Vagina (tissue), 2 donors: ENCODE results near the gene CRKL. TPM values are rescaled to one million over a fixed set of nuclear protein-coding genes. Genes with fewer than 3 reads are reported as not detected.

Experiments used
- DNase-seq, 2 donors: peaks; one replicate each; pipeline ENCODE4 v3.0.0-alpha.2; 2017; ENCODE audit errors: extremely low spot score in 2 of 2
- H3K27ac ChIP-seq: fragments of 200-600 bp; sonication (generic); one replicate; pipeline ENCODE4 v1.5.1; 2019
- H3K27me3 ChIP-seq: fragments of 200-600 bp; sonication (generic); one replicate; pipeline ENCODE4 v1.5.1; 2019
- H3K36me3 ChIP-seq, 2 donors: fragments of 200-600 bp; sonication (generic); one replicate each; pipeline ENCODE4 v1.5.1; 2017 to 2019
- H3K4me1 ChIP-seq: fragments of 200-600 bp; sonication (generic); one replicate; pipeline ENCODE4 v1.5.1; 2019
- H3K4me3 ChIP-seq, 2 donors: fragments of 200-600 bp; sonication (generic); 1 replicate in 1 of 2; 2 replicates in 1 of 2; pipeline ENCODE4 v1.5.1; 2016 to 2019
- H3K9me3 ChIP-seq: fragments of 200-600 bp; sonication (generic); one replicate; pipeline ENCODE4 v1.5.1; 2019
- POLR2A ChIP-seq, 2 donors: fragments of 450-650 bp; IDR thresholded peaks; one replicate each; pipeline ENCODE4 v1.6.1; 2017; ENCODE audit warnings: antibody characterized with exemption in 2 of 2, mild to moderate bottlenecking in 2 of 2, moderate library complexity in 2 of 2
- POLR2AphosphoS5 ChIP-seq, 2 donors: sonication (generic); formaldehyde crosslinking; IDR thresholded peaks; one replicate each; pipeline ENCODE4 v1.9.0; 2017; ENCODE audit warnings: antibody characterized with exemption in 2 of 2, mild to moderate bottlenecking in 2 of 2, low read depth in 1 of 2; ENCODE audit not compliant: insufficient read depth in 1 of 2
- intact Hi-C: fragments of 100-400 bp; cut with DNase I; formaldehyde crosslinking; loops from one replicate; pipeline ENCODE4 v1.15.1; 2023
- total RNA-seq: library from RNA; depleted of rRNA; stranded (reverse); fragments of >200 nt; gene quantifications from one replicate; pipeline ENCODE4 v1.2.3, GENCODE V29; 2016
- TF ChIP-seq, protein P1 (sequence below), 3 experiments: fragments of 450-650 bp in 2 of 3; fragments of 200-600 bp in 1 of 3; sonication (generic) in 1 of 3; IDR thresholded peaks; one replicate each; pipeline ENCODE4 v1.5.1; 2017 to 2019; ENCODE audit warnings: antibody characterized with exemption in 3 of 3, mild to moderate bottlenecking in 2 of 3, moderate library complexity in 2 of 3

The CRKL gene
- total RNA-seq, 1 donor from 2014 or later, result 37.6 TPM

DNA sequence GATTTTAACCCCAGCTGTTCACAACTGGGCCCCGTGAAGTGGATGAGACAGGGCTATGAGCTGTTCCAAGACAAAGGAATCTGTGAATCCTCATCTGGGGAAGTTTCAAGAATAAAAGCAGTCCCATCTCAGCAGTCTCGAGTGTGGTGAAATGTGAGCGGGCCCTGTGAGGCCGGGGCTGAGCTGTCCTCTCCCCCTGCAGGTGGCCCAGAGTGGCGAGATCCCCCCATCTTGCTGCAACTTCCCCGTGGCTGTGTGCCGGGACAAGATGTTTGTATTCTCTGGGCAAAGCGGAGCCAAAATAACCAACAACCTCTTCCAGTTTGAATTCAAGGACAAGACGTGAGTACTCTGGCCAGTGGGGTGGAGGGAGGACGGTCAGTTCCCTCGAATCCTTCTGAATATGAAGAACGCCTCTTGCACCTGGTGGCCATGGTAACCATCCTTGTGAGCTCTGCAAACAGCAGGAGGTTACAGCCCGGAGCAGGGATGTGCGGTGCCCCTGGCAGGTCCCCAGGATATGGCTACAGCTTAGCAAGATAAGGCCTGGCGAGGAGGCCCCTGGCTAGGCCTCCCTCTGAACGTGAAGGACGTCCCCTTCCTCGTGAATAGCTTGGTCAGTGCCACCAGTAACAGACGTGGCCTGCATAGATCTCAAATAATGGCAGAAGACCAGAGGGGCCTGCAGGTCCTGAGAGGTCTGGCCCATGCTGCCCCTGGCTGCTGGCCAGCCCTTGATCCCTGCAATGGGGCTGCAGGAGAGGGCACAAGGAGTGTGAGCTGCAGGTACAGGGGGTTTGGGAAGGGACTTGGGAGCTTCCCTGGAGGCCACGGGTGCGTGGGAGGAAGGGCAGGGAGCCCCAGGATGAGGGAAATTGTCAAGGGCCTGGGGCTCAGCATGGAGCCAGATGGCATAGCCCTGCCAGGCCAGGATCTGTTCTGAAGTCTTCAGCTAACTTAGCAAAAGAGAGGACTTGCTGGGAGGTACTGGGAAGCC lies 73.3 kb downstream of the CRKL start:
- Histone ChIP-seq H3K9me3 (no peaks in the 10 kb centered on the region), H3K36me3 (peaks cover 0 to 23% of the 10 kb centered on the region in 2 donors), H3K27me3 (no peaks in the 10 kb centered on the region), H3K4me1 (no peaks in the 10 kb centered on the region), H3K4me3 (no peak overlapping the region), H3K27ac (no peak overlapping the region)
- no peak for DNase-seq
- intact Hi-C loops, result no loop called here
- TF ChIP-seq POLR2A (IDR thresholded peaks at IDR 0.05) (no peak), POLR2AphosphoS5 (IDR thresholded peaks at IDR 0.05; ENCODE audit: insufficient read depth in 1 of 2, low read depth in 1 of 2) (no peak)
- TF ChIP-seq, protein P1, sequence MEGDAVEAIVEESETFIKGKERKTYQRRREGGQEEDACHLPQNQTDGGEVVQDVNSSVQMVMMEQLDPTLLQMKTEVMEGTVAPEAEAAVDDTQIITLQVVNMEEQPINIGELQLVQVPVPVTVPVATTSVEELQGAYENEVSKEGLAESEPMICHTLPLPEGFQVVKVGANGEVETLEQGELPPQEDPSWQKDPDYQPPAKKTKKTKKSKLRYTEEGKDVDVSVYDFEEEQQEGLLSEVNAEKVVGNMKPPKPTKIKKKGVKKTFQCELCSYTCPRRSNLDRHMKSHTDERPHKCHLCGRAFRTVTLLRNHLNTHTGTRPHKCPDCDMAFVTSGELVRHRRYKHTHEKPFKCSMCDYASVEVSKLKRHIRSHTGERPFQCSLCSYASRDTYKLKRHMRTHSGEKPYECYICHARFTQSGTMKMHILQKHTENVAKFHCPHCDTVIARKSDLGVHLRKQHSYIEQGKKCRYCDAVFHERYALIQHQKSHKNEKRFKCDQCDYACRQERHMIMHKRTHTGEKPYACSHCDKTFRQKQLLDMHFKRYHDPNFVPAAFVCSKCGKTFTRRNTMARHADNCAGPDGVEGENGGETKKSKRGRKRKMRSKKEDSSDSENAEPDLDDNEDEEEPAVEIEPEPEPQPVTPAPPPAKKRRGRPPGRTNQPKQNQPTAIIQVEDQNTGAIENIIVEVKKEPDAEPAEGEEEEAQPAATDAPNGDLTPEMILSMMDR (IDR thresholded peaks at IDR 0.05), result no peak

DNA sequence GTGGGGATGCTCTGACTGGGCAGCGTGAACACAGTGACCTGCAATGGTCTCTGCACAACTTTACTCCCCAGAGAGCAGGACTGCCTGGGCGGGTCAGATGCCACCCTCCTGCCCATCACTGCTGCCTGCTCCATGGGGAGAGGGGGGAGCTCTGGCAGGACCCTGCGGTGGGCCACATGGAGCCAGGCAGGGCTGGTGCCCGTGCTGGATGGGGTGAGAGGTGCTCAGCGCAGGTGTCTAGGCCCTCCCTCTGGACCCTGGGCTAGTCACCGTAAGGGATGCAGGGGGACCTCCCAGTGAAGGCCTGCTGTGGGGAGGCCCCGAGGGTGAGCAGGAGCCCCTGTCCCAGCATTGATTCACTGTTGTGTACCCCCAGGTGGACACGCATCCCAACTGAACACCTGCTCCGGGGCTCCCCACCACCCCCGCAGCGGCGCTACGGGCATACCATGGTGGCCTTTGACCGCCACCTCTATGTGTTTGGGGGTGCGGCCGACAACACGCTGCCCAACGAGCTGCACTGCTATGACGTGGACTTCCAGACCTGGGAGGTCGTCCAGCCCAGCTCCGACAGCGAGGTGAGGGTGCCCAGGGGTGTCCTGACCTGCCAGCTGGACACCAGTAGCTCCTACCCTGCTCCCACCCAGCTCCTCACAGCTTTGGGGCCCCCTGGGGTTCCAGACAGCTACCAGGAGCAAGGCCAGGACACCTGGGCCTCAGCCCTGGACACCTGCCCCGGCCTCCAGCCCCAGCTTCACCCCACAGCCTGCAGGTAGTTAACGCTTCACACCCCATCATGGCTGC lies 74.2 kb downstream of the CRKL start:
- no peak for DNase-seq

DNA sequence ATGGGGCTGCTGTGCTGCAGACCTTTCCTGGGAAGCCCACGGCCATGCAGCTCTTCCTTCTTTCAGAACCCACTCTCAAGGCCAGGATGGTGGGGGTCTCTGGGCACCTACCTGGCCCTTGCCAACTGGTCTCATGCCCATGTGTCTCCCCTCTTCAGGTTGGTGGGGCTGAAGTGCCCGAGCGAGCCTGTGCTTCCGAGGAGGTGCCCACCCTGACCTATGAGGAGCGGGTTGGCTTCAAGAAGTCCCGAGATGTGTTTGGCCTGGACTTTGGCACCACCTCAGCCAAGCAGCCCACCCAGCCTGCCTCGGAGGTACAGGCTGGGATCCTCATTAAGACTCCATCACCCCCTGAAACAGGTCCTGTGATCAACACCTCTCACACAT lies 74.8 kb downstream of the CRKL start:
- peaks cover 0 to 32% of the 10 kb centered on the region in 2 donors for H3K36me3 ChIP-seq
- H3K4me3 ChIP-seq, result no peak overlapping the region
- no peaks in the 10 kb centered on the region for H3K27me3 ChIP-seq
- no peak overlapping the region for H3K27ac ChIP-seq
- no peaks in the 10 kb centered on the region for H3K4me1 ChIP-seq
- H3K9me3 ChIP-seq, result no peaks in the 10 kb centered on the region
- intact Hi-C loops, result no loop called here
- TF ChIP-seq POLR2AphosphoS5 (IDR thresholded peaks at IDR 0.05; ENCODE audit: insufficient read depth in 1 of 2, low read depth in 1 of 2), result no peak
- no peak for TF ChIP-seq POLR2A (IDR thresholded peaks at IDR 0.05)
- TF ChIP-seq, protein P1 (IDR thresholded peaks at IDR 0.05), result no peak
- DNase-seq, result no peak

More for the DNA sequence above, 74.2 kb downstream of the CRKL start:
- Histone ChIP-seq H3K9me3 (no peaks in the 10 kb centered on the region), H3K27ac (no peak overlapping the region), H3K4me1 (no peaks in the 10 kb centered on the region), H3K36me3 (peaks cover 0 to 26% of the 10 kb centered on the region in 2 donors), H3K4me3 (no peak overlapping the region), H3K27me3 (no peaks in the 10 kb centered on the region)
- intact Hi-C loops, result no loop called here
- TF ChIP-seq POLR2A (IDR thresholded peaks at IDR 0.05), result no peak
- TF ChIP-seq, protein P1 (IDR thresholded peaks at IDR 0.05), result no peak
- TF ChIP-seq POLR2AphosphoS5 (IDR thresholded peaks at IDR 0.05; ENCODE audit: insufficient read depth in 1 of 2, low read depth in 1 of 2), result no peak

DNA sequence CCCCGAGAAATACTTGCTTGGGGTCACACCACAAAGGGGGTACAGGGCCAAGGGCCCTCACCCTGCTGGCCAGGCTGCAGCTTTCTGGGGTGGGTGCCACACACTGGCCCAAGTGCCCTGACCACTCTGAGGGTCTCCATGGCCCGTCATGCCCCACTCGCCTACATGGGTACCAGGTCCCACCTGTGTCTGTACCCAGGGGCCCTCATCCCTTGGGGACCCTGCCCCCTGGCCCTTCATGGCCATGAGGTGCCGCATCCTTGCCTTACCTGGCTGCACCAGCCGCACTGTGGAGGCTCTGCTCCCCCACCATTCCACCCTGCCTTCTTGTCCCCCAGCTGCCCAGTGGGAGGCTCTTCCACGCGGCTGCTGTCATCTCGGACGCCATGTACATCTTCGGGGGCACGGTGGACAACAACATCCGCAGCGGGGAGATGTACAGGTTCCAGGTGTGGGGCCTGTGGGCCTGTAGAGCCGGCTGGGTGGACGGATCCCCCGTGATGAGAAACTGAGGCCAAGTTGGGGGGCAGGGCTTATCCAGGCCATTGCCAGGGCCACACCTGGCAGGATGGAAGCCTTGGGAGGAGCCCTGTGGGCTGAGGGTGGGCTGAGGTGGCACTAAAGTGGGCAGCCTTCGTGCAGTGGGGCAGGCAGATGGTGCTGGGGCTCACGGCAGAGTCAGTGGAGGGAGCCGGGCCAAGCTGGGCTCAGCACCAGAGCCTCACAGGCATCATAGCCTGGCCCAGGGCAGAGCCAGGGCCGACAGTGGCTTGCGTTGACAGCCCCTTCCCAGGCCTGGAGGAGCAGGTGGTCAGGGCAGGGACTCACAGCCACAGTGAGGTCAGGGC lies 75.5 kb downstream of the CRKL start:
- DNase-seq, result no peak
- intact Hi-C loops, result no loop called here
- H3K27ac ChIP-seq, result no peak overlapping the region
- H3K4me3 ChIP-seq, result no peak overlapping the region
- H3K4me1 ChIP-seq, result no peaks in the 10 kb centered on the region
- TF ChIP-seq POLR2AphosphoS5 (IDR thresholded peaks at IDR 0.05; ENCODE audit: insufficient read depth in 1 of 2, low read depth in 1 of 2), result no peak
- TF ChIP-seq POLR2A (IDR thresholded peaks at IDR 0.05), result no peak
- TF ChIP-seq, protein P1 (IDR thresholded peaks at IDR 0.05), result no peak
- H3K27me3 ChIP-seq, result no peaks in the 10 kb centered on the region
- H3K9me3 ChIP-seq, result no peaks in the 10 kb centered on the region
- H3K36me3 ChIP-seq, result peaks cover 0 to 33% of the 10 kb centered on the region in 2 donors
